ENCODE measurements around the gene ZG16B. TPM values are rescaled to one million over a fixed set of nuclear protein-coding genes. Genes with fewer than 3 reads are reported as not detected.

ZG16B gene
- total and polyA plus RNA-seq, 2 of the 8 experiments (the other 6 are each of a cell fraction or from before 2014, with no cell fraction given), result 0.11 TPM; not detected in 1

DNA sequence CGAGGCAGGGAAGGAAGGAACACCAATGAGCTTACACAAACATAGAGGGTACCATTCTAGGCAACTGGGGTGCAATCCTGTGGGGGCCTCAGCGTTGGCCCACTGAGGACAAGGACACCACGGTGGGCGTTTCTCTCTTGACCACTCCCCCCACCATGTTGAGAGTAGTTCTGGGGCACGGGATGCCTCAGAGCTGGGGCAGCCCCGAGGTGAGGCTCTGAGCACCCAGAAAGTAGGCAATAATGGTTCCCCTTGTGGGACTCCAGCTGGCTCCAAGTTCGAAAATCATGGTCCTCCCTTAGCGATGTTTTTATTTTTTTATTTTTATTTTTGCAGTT lies 8.0 kb upstream of the ZG16B start (continued):
- no peak for TF ChIP-seq CHD7 (IDR thresholded peaks at IDR 0.05; ENCODE audit: insufficient replicate concordance, low read length)
- no peak for TF ChIP-seq TCF12 (IDR thresholded peaks at IDR 0.05; ENCODE audit: low read depth, low read length)
- no peak for TF ChIP-seq SP4 (IDR thresholded peaks at IDR 0.05; ENCODE audit: low read length)
- no peak for TF ChIP-seq MAFK (IDR thresholded peaks at IDR 0.05; ENCODE audit: low read depth, low read length)
- TF ChIP-seq HDAC2 (IDR thresholded peaks at IDR 0.05; ENCODE audit: borderline replicate concordance in 1 of 2, low read depth in 2 of 2, low read length in 2 of 2), result no peak
- no peak for TF ChIP-seq ATF2 (IDR thresholded peaks at IDR 0.05; ENCODE audit: low read length)
- TF ChIP-seq SP1 (IDR thresholded peaks at IDR 0.05; ENCODE audit: low read depth, low read length), result no peak
- no peak for TF ChIP-seq TAF7 (optimal IDR thresholded peaks at IDR 0.05; ENCODE audit: borderline replicate concordance, low read depth, low read length)
- no peak for TF ChIP-seq ASH2L (IDR thresholded peaks at IDR 0.05; ENCODE audit: low read length)
- TF ChIP-seq GTF2F1 (IDR thresholded peaks at IDR 0.05; ENCODE audit: borderline replicate concordance, low read depth, low read length), result no peak
- TF ChIP-seq GABPA (IDR thresholded peaks at IDR 0.05; ENCODE audit: borderline replicate concordance, insufficient read depth, low read length), result no peak

Measured in H1 (cell line).